ENCODE measurements around the gene CLCN3. TPM values are rescaled to one million over a fixed set of nuclear protein-coding genes. Genes with fewer than 3 reads are reported as not detected.
A peak's percentile ranks its signal among the peaks of the same experiment; 100 is the strongest.

Gene CLCN3
- total and polyA plus RNA-seq, 2 of the 13 experiments (the other 11 are each of a cell fraction or from before 2014, with no cell fraction given) = 13.6 to 23.7 TPM

GRCh38 chr4:169611991-169612870 lies 8.1 kb upstream of the CLCN3 start, which contains the start of gene NEK1 (continued):
- TF ChIP-seq ZBTB2 (CRISPR knock-in tag; IDR thresholded peaks at IDR 0.05; ENCODE audit: low read depth) = 0 out of 2 replicates have a peak, but pooled peaks have one; percentile 11
- TF ChIP-seq PHF20 (CRISPR knock-in tag; IDR thresholded peaks at IDR 0.05) = peak; percentile 73; the same call in 1 of the 2 replicates
- TF ChIP-seq SPEN (CRISPR knock-in tag; IDR thresholded peaks at IDR 0.05; ENCODE audit: low read depth) = 0 out of 2 replicates have a peak, but pooled peaks have one; percentile 46
- TF ChIP-seq SOX13 (IDR thresholded peaks at IDR 0.05) = no peak
- TF ChIP-seq SOX13 (CRISPR knock-in tag; conservative IDR thresholded peaks at IDR 0.05 in 1 of 2, IDR thresholded peaks at IDR 0.05 in 1 of 2) = peak in 1 of 2 experiments; percentile 27; a peak in 2 of 4 replicates
- 0 out of 2 replicates have a peak, but pooled peaks have one; percentile 37 for TF ChIP-seq FOXJ3 (CRISPR knock-in tag; IDR thresholded peaks at IDR 0.05; ENCODE audit: borderline replicate concordance)
- no peak for TF ChIP-seq BCLAF1 (IDR thresholded peaks at IDR 0.05)
- peak; percentile 49 for TF ChIP-seq MED8 (CRISPR knock-in tag; IDR thresholded peaks at IDR 0.05; ENCODE audit: insufficient replicate concordance)
- peak; percentile 55; the same call in 1 of the 2 replicates for TF ChIP-seq ZNF160 (CRISPR knock-in tag; IDR thresholded peaks at IDR 0.05)
- TF ChIP-seq ZMYM4 (CRISPR knock-in tag; IDR thresholded peaks at IDR 0.05) = peak; percentile 87
- TF ChIP-seq HHEX (CRISPR knock-in tag; IDR thresholded peaks at IDR 0.05) = no peak
- peak; percentile 28; the same call in 1 of the 2 replicates for TF ChIP-seq CTCF (CRISPR knock-in tag; IDR thresholded peaks at IDR 0.05)
- TF ChIP-seq GFI1 (CRISPR knock-in tag; IDR thresholded peaks at IDR 0.05; ENCODE audit: borderline replicate concordance) = peak; percentile 34; the same call in 1 of the 2 replicates
- TF ChIP-seq SRSF9 (IDR thresholded peaks at IDR 0.05; ENCODE audit: borderline replicate concordance, insufficient read depth, low read depth, low read length, poor library complexity, severe bottlenecking) = no peak
- TF ChIP-seq NFYB (CRISPR knock-in tag; IDR thresholded peaks at IDR 0.05) = peak; percentile 38
- no peak for TF ChIP-seq KLF13 (CRISPR knock-in tag; IDR thresholded peaks at IDR 0.05)
- peak; percentile 75 for TF ChIP-seq GABPB1 (CRISPR knock-in tag; IDR thresholded peaks at IDR 0.05)
- TF ChIP-seq ZNF136 (CRISPR knock-in tag; IDR thresholded peaks at IDR 0.05; ENCODE audit: low read depth) = 0 out of 2 replicates have a peak, but pooled peaks have one; percentile 37
- no peak for TF ChIP-seq GRHL1 (CRISPR knock-in tag; conservative IDR thresholded peaks at IDR 0.05)
- TF ChIP-seq HNRNPLL (IDR thresholded peaks at IDR 0.05; ENCODE audit: low read depth, low read length, poor library complexity, severe bottlenecking) = peak; percentile 82

Data from HepG2 (cell line).